ENCODE data around the gene BZW2.

DNA sequence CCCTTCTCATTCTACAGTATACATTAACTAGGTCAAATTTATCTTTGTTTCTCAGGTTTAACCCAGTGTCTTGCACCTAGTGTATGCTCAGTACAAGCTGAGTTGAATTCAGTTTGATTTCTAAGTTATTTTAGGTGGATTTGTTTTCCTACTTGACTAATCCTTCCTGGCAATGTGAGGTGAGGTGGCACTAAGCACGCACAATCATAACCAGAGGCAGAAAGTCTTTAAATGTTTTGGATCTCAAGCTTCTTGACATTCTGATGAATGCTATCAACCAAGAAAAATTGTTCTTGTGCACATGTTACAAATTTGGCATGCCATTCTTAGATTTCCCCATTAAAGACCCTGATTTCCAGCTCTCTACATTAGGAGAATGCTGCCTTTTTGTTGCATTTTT is 3.2 kb downstream of the BZW2 start:
- TF ChIP-seq, protein P1, sequence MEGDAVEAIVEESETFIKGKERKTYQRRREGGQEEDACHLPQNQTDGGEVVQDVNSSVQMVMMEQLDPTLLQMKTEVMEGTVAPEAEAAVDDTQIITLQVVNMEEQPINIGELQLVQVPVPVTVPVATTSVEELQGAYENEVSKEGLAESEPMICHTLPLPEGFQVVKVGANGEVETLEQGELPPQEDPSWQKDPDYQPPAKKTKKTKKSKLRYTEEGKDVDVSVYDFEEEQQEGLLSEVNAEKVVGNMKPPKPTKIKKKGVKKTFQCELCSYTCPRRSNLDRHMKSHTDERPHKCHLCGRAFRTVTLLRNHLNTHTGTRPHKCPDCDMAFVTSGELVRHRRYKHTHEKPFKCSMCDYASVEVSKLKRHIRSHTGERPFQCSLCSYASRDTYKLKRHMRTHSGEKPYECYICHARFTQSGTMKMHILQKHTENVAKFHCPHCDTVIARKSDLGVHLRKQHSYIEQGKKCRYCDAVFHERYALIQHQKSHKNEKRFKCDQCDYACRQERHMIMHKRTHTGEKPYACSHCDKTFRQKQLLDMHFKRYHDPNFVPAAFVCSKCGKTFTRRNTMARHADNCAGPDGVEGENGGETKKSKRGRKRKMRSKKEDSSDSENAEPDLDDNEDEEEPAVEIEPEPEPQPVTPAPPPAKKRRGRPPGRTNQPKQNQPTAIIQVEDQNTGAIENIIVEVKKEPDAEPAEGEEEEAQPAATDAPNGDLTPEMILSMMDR (IDR thresholded peaks at IDR 0.05; ENCODE audit: poor library complexity): no peak
- TF ChIP-seq EZH2 (IDR thresholded peaks at IDR 0.05; ENCODE audit: borderline replicate concordance) (no peak), EZH2phosphoT487 (IDR thresholded peaks at IDR 0.05; ENCODE audit: low read depth, severe bottlenecking, unreplicated experiment) (no peak)

Data from hepatocyte (in vitro differentiated cells).